EH (cell line): ENCODE measurements around the gene RECQL.

Experiments used
- DNase-seq: peaks from one replicate; pipeline ENCODE4 v3.0.0-alpha.2; 2015; ENCODE audit warnings: low read depth

The RECQL gene

GRCh38 chr12:21501258-21502163 lies at the start of gene RECQL, which contains the start of gene GOLT1B:
TSS of gene RECQL (minus strand) at chr12:21501635. CDS start at chr12:21499570, 2,065 bp downstream.
TSS of gene GOLT1B (plus strand) at chr12:21501789. CDS start at chr12:21501924, 135 bp downstream.
- DNase-seq = peak; percentile 99

GRCh38 chr12:21547437-21547836 lies 46.0 kb upstream of the RECQL start:
- DNase-seq = no peak

- peak; percentile 24 for DNase-seq
These were observed 45.3 kb upstream of the RECQL start for GRCh38 chr12:21546716-21547115.

GRCh38 chr12:21545557-21545956 lies 44.1 kb upstream of the RECQL start:
- DNase-seq = no peak

- no peak for DNase-seq
These were observed 41.7 kb upstream of the RECQL start for GRCh38 chr12:21543151-21543550.

- DNase-seq = no peak
These were observed 41.0 kb upstream of the RECQL start for GRCh38 chr12:21542403-21542802.

GRCh38 chr12:21541773-21542172 lies 40.3 kb upstream of the RECQL start:
- DNase-seq = no peak

GRCh38 chr12:21539797-21540196 lies 38.4 kb upstream of the RECQL start:
- DNase-seq = no peak

- no peak for DNase-seq
These were observed 36.7 kb upstream of the RECQL start for GRCh38 chr12:21538061-21538653.

- no peak for DNase-seq
These were observed 28.0 kb upstream of the RECQL start for GRCh38 chr12:21529456-21529855.

GRCh38 chr12:21528953-21529352 lies 27.5 kb upstream of the RECQL start:
- no peak for DNase-seq

- DNase-seq = peak; percentile 67
These were observed 26.2 kb upstream of the RECQL start for GRCh38 chr12:21527451-21528180.

GRCh38 chr12:21526721-21527345 lies 25.4 kb upstream of the RECQL start:
- no peak for DNase-seq

- peak; percentile 41 for DNase-seq
These were observed 24.6 kb upstream of the RECQL start, which contains the start of gene SPX for GRCh38 chr12:21526053-21526452. TSS of gene SPX (plus strand) at chr12:21526296. CDS start at chr12:21526473, 177 bp downstream.

- DNase-seq = no peak
These were observed 21.7 kb upstream of the RECQL start for GRCh38 chr12:21523148-21523547.

GRCh38 chr12:21521541-21521940 lies 20.1 kb upstream of the RECQL start:
- DNase-seq = no peak

GRCh38 chr12:21518451-21518850 lies 17.0 kb upstream of the RECQL start:
- DNase-seq = no peak

GRCh38 chr12:21516281-21516680 lies 14.8 kb upstream of the RECQL start:
- no peak for DNase-seq

- DNase-seq = no peak
These were observed 8.3 kb upstream of the RECQL start for GRCh38 chr12:21509768-21510167.

- DNase-seq = no peak
These were observed 6.4 kb upstream of the RECQL start for GRCh38 chr12:21507849-21508248.

GRCh38 chr12:21505888-21506287 lies 4.5 kb upstream of the RECQL start:
- no peak for DNase-seq

- DNase-seq = no peak
These were observed 1.4 kb upstream of the RECQL start for GRCh38 chr12:21502872-21503271.
